IMR-90 (cell line): ENCODE results near the gene NOC2L. TPM values are rescaled to one million over a fixed set of nuclear protein-coding genes. Genes with fewer than 3 reads are reported as not detected.

ENCODE experiments used
- ATAC-seq: fragments of 200-7000 bp; cut with Tn5 transposase; 2 replicates; pipeline ENCODE4 v1.9.1; 2020; ENCODE audit warnings: low read depth, mild to moderate bottlenecking, moderate library complexity
- BruUV-seq: library from RNA; stranded (reverse); fragments of 400-500 nt; replicated peaks from 2 replicates; lab custom pipeline; 2021; lab: Mats Ljungman, UMichigan
- CTCF ChIA-PET: fragments of 300-600 bp; formaldehyde crosslinking; extraction: SDS; loops from one replicate; lab custom pipeline; 2021; ENCODE audit warnings: antibody characterized with exemption; lab: Yijun Ruan, JAX
- POLR2A ChIA-PET: fragments of 300-600 bp; sonication (Branson Sonifier 250); formaldehyde crosslinking; loops from one replicate; lab custom pipeline; 2022; ENCODE audit warnings: antibody characterized with exemption; ENCODE audit not compliant: unreplicated experiment; lab: Charles Lee
- DNase-seq: peaks from one replicate; pipeline ENCODE4 v3.0.0; 2013
- H2AFZ ChIP-seq: replicated peaks from 2 replicates; pipeline ENCODE3; 2013; ENCODE audit warnings: low read length, mild to moderate bottlenecking; ENCODE audit not compliant: poor library complexity
- H2AK5ac ChIP-seq: 2 replicates; pipeline ENCODE4 v1.6.1; 2013; ENCODE audit warnings: low read depth, low read length, inconsistent platforms
- H2AK9ac ChIP-seq: replicated peaks from 2 replicates; pipeline ENCODE3; 2013; ENCODE audit warnings: mild to moderate bottlenecking, low read depth, low read length, moderate library complexity; ENCODE audit not compliant: poor library complexity
- H2BK120ac ChIP-seq: 2 replicates; pipeline ENCODE4 v1.6.1; 2013; ENCODE audit warnings: low read depth, low read length, inconsistent platforms
- H2BK15ac ChIP-seq: 3 replicates; pipeline ENCODE4 v1.6.1; 2013; ENCODE audit warnings: low read depth, low read length, inconsistent platforms
- H2BK20ac ChIP-seq: 2 replicates; pipeline ENCODE4 v1.6.1; 2013; ENCODE audit warnings: low read depth, mild to moderate bottlenecking, inconsistent platforms, low read length, moderate library complexity
- H2BK5ac ChIP-seq: 2 replicates; pipeline ENCODE4 v1.6.1; 2013; ENCODE audit warnings: mild to moderate bottlenecking, low read depth, low read length, inconsistent platforms; ENCODE audit not compliant: poor library complexity, severe bottlenecking
- H3K14ac ChIP-seq: replicated peaks from 2 replicates; pipeline ENCODE4 v1.6.1; 2013; ENCODE audit warnings: low read depth, low read length, inconsistent platforms
- H3K18ac ChIP-seq: 2 replicates; pipeline ENCODE4 v1.6.1; 2013; ENCODE audit warnings: low read depth, low read length, control low read depth
- H3K23ac ChIP-seq: 2 replicates; pipeline ENCODE4 v1.6.1; 2013; ENCODE audit warnings: low read depth, low read length, inconsistent platforms
- H3K27ac ChIP-seq: 2 replicates; pipeline ENCODE4 v1.5.1; 2013; ENCODE audit warnings: mild to moderate bottlenecking, control low read depth, low read length; ENCODE audit not compliant: insufficient read depth
- H3K27me3 ChIP-seq: 2 replicates; pipeline ENCODE4 v1.6.1; 2013; ENCODE audit warnings: low read length; ENCODE audit not compliant: control insufficient read depth, insufficient read depth
- H3K36me3 ChIP-seq: 2 replicates; pipeline ENCODE4 v1.6.1; 2013; ENCODE audit warnings: low read length, mixed read lengths; ENCODE audit not compliant: control insufficient read depth, insufficient read depth
- H3K4ac ChIP-seq: 2 replicates; pipeline ENCODE4 v1.6.1; 2013; ENCODE audit warnings: low read depth, low read length, inconsistent platforms
- H3K4me1 ChIP-seq: 2 replicates; pipeline ENCODE4 v1.6.1; 2013; ENCODE audit warnings: low read length, mixed read lengths; ENCODE audit not compliant: control insufficient read depth, insufficient read depth
- H3K4me2 ChIP-seq: 2 replicates; pipeline ENCODE4 v1.6.1; 2013; ENCODE audit warnings: low read depth, mild to moderate bottlenecking, control low read depth, low read length, moderate library complexity
- H3K4me3 ChIP-seq: 2 replicates; pipeline ENCODE4 v1.5.1; 2013; ENCODE audit warnings: low read depth, mild to moderate bottlenecking, control low read depth, low read length, moderate library complexity; ENCODE audit not compliant: insufficient read depth
- H3K56ac ChIP-seq: 2 replicates; pipeline ENCODE4 v1.6.1; 2013; ENCODE audit warnings: low read length, inconsistent platforms; ENCODE audit not compliant: insufficient read depth; ENCODE audit errors: extremely low read depth
- H3K79me1 ChIP-seq, 2 experiments: 2 replicates each; pipeline ENCODE4 v1.6.1; 2013; ENCODE audit warnings: low read length in 2 of 2, inconsistent platforms in 1 of 2, low read depth in 1 of 2
- H3K9ac ChIP-seq: 2 replicates; pipeline ENCODE4 v1.6.1; 2013; ENCODE audit warnings: low read depth, low read length, control low read depth
- H3K9me1 ChIP-seq: 2 replicates; pipeline ENCODE4 v1.6.1; 2013; ENCODE audit warnings: low read length, inconsistent platforms; ENCODE audit not compliant: insufficient read depth
- H3K9me3 ChIP-seq: 2 replicates; pipeline ENCODE4 v1.6.1; 2013; ENCODE audit warnings: low read length; ENCODE audit not compliant: control insufficient read depth, insufficient read depth
- H4K20me1 ChIP-seq: 2 replicates; pipeline ENCODE4 v1.6.1; 2013; ENCODE audit warnings: low read length, inconsistent platforms; ENCODE audit not compliant: insufficient read depth
- H4K5ac ChIP-seq: 2 replicates; pipeline ENCODE4 v1.6.1; 2013; ENCODE audit warnings: mild to moderate bottlenecking, low read depth, low read length, control low read depth
- H4K8ac ChIP-seq, 2 experiments: 2 replicates each; pipeline ENCODE4 v1.6.1; 2013; ENCODE audit warnings: low read depth in 2 of 2, low read length in 2 of 2, control low read depth in 1 of 2, inconsistent platforms in 1 of 2
- H4K91ac ChIP-seq: 2 replicates; pipeline ENCODE4 v1.6.1; 2013; ENCODE audit warnings: low read depth, low read length, inconsistent platforms; ENCODE audit not compliant: insufficient read depth
- BHLHE40 ChIP-seq: fragments of 150-350 bp; IDR thresholded peaks from 2 replicates; pipeline ENCODE4 v1.6.1; 2016; ENCODE audit warnings: mild to moderate bottlenecking, low read depth, low read length
- CEBPB ChIP-seq: IDR thresholded peaks from 2 replicates; pipeline ENCODE4 v1.6.1; 2012; ENCODE audit warnings: low read depth, low read length, improper control_type of control experiment
- CHD1 ChIP-seq: IDR thresholded peaks from 2 replicates; pipeline ENCODE4 v1.6.1; 2012; ENCODE audit warnings: low read depth, low read length, improper control_type of control experiment
- CTCF ChIP-seq: conservative IDR thresholded peaks from 2 replicates; pipeline ENCODE4 v1.5.1; 2012; ENCODE audit warnings: mild to moderate bottlenecking, low read depth, low read length, improper control_type of control experiment
- ELK1 ChIP-seq: fragments of 150-350 bp; IDR thresholded peaks from 2 replicates; pipeline ENCODE4 v1.6.1; 2016; ENCODE audit warnings: low read depth, mild to moderate bottlenecking, low read length, moderate library complexity, borderline replicate concordance
- FOS ChIP-seq: fragments of 150-350 bp; IDR thresholded peaks from 2 replicates; pipeline ENCODE4 v1.6.1; 2016; ENCODE audit warnings: low read depth, low read length
- MAFK ChIP-seq: IDR thresholded peaks from 2 replicates; pipeline ENCODE4 v1.6.1; 2012; ENCODE audit warnings: low read depth, low read length, improper control_type of control experiment
- MXI1 ChIP-seq: IDR thresholded peaks from 2 replicates; pipeline ENCODE4 v1.6.1; 2012; ENCODE audit warnings: low read depth, mild to moderate bottlenecking, low read length, moderate library complexity, borderline replicate concordance
- NFE2L2 ChIP-seq: fragments of 150-350 bp; IDR thresholded peaks from 2 replicates; pipeline ENCODE4 v1.6.1; 2016; ENCODE audit warnings: low read depth, mild to moderate bottlenecking, low read length
- POLR2A ChIP-seq: IDR thresholded peaks from 2 replicates; pipeline ENCODE4 v1.6.1; 2012; ENCODE audit warnings: mild to moderate bottlenecking, low read depth, low read length
- RAD21 ChIP-seq: IDR thresholded peaks from 2 replicates; pipeline ENCODE4 v1.6.1; 2012; ENCODE audit warnings: low read length, improper control_type of control experiment
- RCOR1 ChIP-seq: IDR thresholded peaks from 2 replicates; pipeline ENCODE4 v1.6.1; 2012; ENCODE audit warnings: mild to moderate bottlenecking, low read length, improper control_type of control experiment; ENCODE audit not compliant: insufficient replicate concordance
- RFX5 ChIP-seq: IDR thresholded peaks from 2 replicates; pipeline ENCODE4 v1.8.0; 2012; ENCODE audit warnings: low read depth, mild to moderate bottlenecking, low read length, moderate library complexity
- SMC3 ChIP-seq: fragments of 150-350 bp; IDR thresholded peaks from 2 replicates; pipeline ENCODE4 v1.6.1; 2016; ENCODE audit warnings: low read depth, mild to moderate bottlenecking, antibody characterized with exemption, low read length, moderate library complexity
- WGBS, 2 experiments: methylation state at CpG; one replicate each; pipeline versions ENCODE4 v1.1.5 to v1.1.7; 2013; ENCODE audit warnings: missing lambda C conversion rate in 2 of 2; ENCODE audit not compliant: insufficient read length in 1 of 2; ENCODE audit errors: extremely low coverage in 2 of 2; 5-methylcytosine and 5-hydroxymethylcytosine counted together
- dilution Hi-C: fragments of 300-500 bp; cut with HindIII; formaldehyde crosslinking; loops from one replicate; pipeline ENCODE4 v1.14.3; 2018; ENCODE audit warnings: low sequenced_read_pairs; ENCODE audit not compliant: unreplicated experiment
- in situ Hi-C: fragments of 300-500 bp; cut with MboI; formaldehyde crosslinking; loops from 3 replicates; pipeline ENCODE4 v1.14.3; 2019; ENCODE audit warnings: low sequenced_read_pairs, inconsistent platforms, mixed read lengths
- intact Hi-C: fragments of 100-400 bp; cut with micrococcal nuclease; formaldehyde crosslinking; loops from 2 replicates; pipeline ENCODE4 v1.10.0; 2022
- polyA plus RNA-seq, 3 experiments: library from polyadenylated mRNA; depleted of rRNA; stranded (reverse); fragments of >200 nt; gene quantifications; 2 replicates each; pipeline ENCODE4 v1.2.3, GENCODE V29; 2012; ENCODE audit warnings: low replicate concordance in 1 of 3
- total RNA-seq: library from RNA; depleted of rRNA; stranded (reverse); fragments of >200 nt; gene quantifications from 2 replicates; pipeline ENCODE4 v1.2.3, GENCODE V29; 2012
- TF ChIP-seq, protein P1 (sequence below): fragments of 150-350 bp; IDR thresholded peaks from 2 replicates; pipeline ENCODE4 v1.6.1; 2017; ENCODE audit warnings: mild to moderate bottlenecking, antibody characterized with exemption, low read length, low read depth

NOC2L gene
- total and polyA plus RNA-seq, 2 of the 4 experiments (the other 2 are of a cell fraction), result 74.2 to 106 TPM

GRCh38 chr1:936348-937264 lies 22.4 kb downstream of the NOC2L start:
- Histone ChIP-seq H3K4me1 (peaks cover 26% of the 10 kb centered on the region), H3K36me3 (no peaks in the 10 kb centered on the region; the same call in 1 of the 2 replicates), H3K23ac (no peak overlapping the region), H2BK5ac (no peak overlapping the region), H2BK120ac (no peak overlapping the region), H3K9ac (no peak overlapping the region), H3K4me3 (no peak overlapping the region), H3K14ac (no peak overlapping the region), H4K91ac (no peak overlapping the region), H4K8ac (no peak overlapping the region), H2BK20ac (no peak overlapping the region), H3K27me3 (no peaks in the 10 kb centered on the region), H4K5ac (no peak overlapping the region), H3K4ac (no peak overlapping the region), H3K56ac (no peak overlapping the region), H2BK15ac (no peak overlapping the region), H4K20me1 (peaks cover 4% of the 10 kb centered on the region), H3K79me1 (no peaks in the 10 kb centered on the region), H3K27ac (no peak overlapping the region), H3K4me2 (no peak overlapping the region), H2AK5ac (no peak overlapping the region), H3K9me1 (no peaks in the 10 kb centered on the region), H3K9me3 (no peaks in the 10 kb centered on the region), H2AFZ (no peak overlapping the region), H3K18ac (no peak overlapping the region), H2AK9ac (no peak overlapping the region)
- intact Hi-C loops (no loop called here), in situ Hi-C loops (no loop called here), dilution Hi-C loops (no loop called here)
- WGBS, 2 experiments, result 91% methylated on average over 9 of the region's 45 CpGs; no CpG with 5 or more reads in 1 of the 2 experiments
- no peak for DNase-seq
- ChIA-PET CTCF (no interaction called here), POLR2A (no interaction called here)
- no TSS peak for BruUV-seq
- no peak for ATAC-seq
- TF ChIP-seq POLR2A (no peak), ELK1 (no peak), CTCF (no peak), SMC3 (no peak), RAD21 (no peak), MXI1 (no peak), BHLHE40 (no peak), FOS (no peak), NFE2L2 (no peak), MAFK (no peak), CEBPB (no peak), RCOR1 (no peak), RFX5 (no peak), CHD1 (no peak)
- TF ChIP-seq, protein P1, sequence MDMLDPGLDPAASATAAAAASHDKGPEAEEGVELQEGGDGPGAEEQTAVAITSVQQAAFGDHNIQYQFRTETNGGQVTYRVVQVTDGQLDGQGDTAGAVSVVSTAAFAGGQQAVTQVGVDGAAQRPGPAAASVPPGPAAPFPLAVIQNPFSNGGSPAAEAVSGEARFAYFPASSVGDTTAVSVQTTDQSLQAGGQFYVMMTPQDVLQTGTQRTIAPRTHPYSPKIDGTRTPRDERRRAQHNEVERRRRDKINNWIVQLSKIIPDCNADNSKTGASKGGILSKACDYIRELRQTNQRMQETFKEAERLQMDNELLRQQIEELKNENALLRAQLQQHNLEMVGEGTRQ, result no peak
